Uterus (tissue), 4 donors: ENCODE measurements around the gene ZNF516. TPM values are rescaled to one million over a fixed set of nuclear protein-coding genes. Genes with fewer than 3 reads are reported as not detected.
A peak's percentile ranks its signal among the peaks of the same experiment; 100 is the strongest.

Experiments
- DNase-seq, 2 donors: peaks; one replicate each; pipeline ENCODE4 v3.0.0-alpha.2; 2019 to 2020
- H3K27ac ChIP-seq, 2 donors: fragments of 200-600 bp; sonication (generic); 1 replicate in 1 of 2; 2 replicates in 1 of 2; pipeline ENCODE4 v1.5.1; 2016 to 2018
- H3K27me3 ChIP-seq, 2 donors: fragments of 200-600 bp; sonication (generic); one replicate each; pipeline ENCODE4 v1.5.1; 2018 to 2019; ENCODE audit warnings: control low read depth in 1 of 2
- H3K36me3 ChIP-seq, 2 donors: fragments of 200-600 bp; sonication (generic); one replicate each; pipeline ENCODE4 v1.5.1; 2019; ENCODE audit warnings: control low read depth in 1 of 2
- H3K4me1 ChIP-seq, 2 donors: fragments of 200-600 bp; sonication (generic); one replicate each; pipeline ENCODE4 v1.5.1; 2018 to 2019; ENCODE audit warnings: control low read depth in 1 of 2
- H3K4me3 ChIP-seq, 2 donors: fragments of 200-600 bp; sonication (generic); 1 replicate in 1 of 2; 2 replicates in 1 of 2; pipeline ENCODE4 v1.5.1; 2018 to 2019; ENCODE audit warnings: mild to moderate bottlenecking in 1 of 2
- H3K9me3 ChIP-seq, 2 donors: fragments of 200-600 bp; sonication (generic); one replicate each; pipeline ENCODE4 v1.5.1; 2019; ENCODE audit warnings: control low read depth in 1 of 2
- CTCF ChIP-seq, 4 experiments: fragments of 200-600 bp in 2 of 4; fragments of 450-650 bp in 2 of 4; sonication (generic) in 2 of 4; IDR thresholded peaks; one replicate each; pipeline ENCODE4 v1.5.1; 2016 to 2019; ENCODE audit warnings: antibody characterized with exemption in 4 of 4, mild to moderate bottlenecking in 2 of 4, moderate library complexity in 1 of 4
- POLR2A ChIP-seq, 2 donors: fragments of 450-650 bp; IDR thresholded peaks; one replicate each; pipeline ENCODE4 v1.6.1; 2016; ENCODE audit warnings: antibody characterized with exemption in 2 of 2, mild to moderate bottlenecking in 1 of 2, moderate library complexity in 1 of 2
- intact Hi-C: fragments of 100-400 bp; cut with DNase I; formaldehyde crosslinking; loops from one replicate; pipeline ENCODE4 v1.15.1; 2023; ENCODE audit warnings: low total_unique reads
- total RNA-seq, 4 donors: library from RNA; depleted of rRNA in 3 of 4; stranded (reverse); fragments of >200 nt in 3 of 4; gene quantifications; one replicate each; pipeline versions ENCODE4 v1.1.0 to v1.2.4, GENCODE V29; 2014 to 2023
- donor health status: DM: yes; HTN: yes; CAD: no.

Gene ZNF516
- total RNA-seq, 4 donors from 2014 or later = 29.4 to 177 (median 65.7) TPM

DNA sequence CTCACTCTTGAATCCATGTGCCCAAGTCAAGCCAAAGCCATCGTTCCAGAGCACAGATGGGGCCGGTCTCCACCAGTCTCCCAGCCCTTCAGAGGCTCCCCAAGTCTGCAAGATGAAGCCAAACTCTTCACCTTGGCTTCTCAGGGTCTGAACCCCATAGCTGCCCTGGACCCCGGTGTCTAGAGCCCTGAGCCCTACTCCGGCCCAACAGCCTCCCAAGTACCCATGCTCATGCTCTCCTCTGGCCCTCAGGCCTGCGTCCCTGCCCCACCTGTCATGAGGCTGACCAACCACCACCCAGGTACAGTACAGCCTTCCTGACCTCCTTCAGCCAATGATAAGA is 46.0 kb downstream of the ZNF516 start:
- Histone ChIP-seq H3K27ac (peak overlapping the region; percentile 91 to 94), H3K4me1 (peaks cover 13 to 27% of the 10 kb centered on the region in 2 donors)

GRCh38 chr18:76448256-76449110 is 46.6 kb downstream of the ZNF516 start:
- Histone ChIP-seq H3K4me3 (no peak overlapping the region), H3K4me1 (peaks cover 13 to 27% of the 10 kb centered on the region in 2 donors), H3K27ac (peak overlapping the region; percentile 91 to 94), H3K36me3 (no peaks in the 10 kb centered on the region), H3K9me3 (no peaks in the 10 kb centered on the region), H3K27me3 (no peaks in the 10 kb centered on the region)
- intact Hi-C loops = no loop called here
- DNase-seq = no peak
- no peak for TF ChIP-seq CTCF (IDR thresholded peaks at IDR 0.05)
- no peak for TF ChIP-seq POLR2A (IDR thresholded peaks at IDR 0.05)

More for the DNA sequence above, 46.0 kb downstream of the ZNF516 start:
- H3K36me3 ChIP-seq = no peaks in the 10 kb centered on the region
- TF ChIP-seq POLR2A (IDR thresholded peaks at IDR 0.05) (no peak), CTCF (IDR thresholded peaks at IDR 0.05) (no peak)
- no peak overlapping the region for H3K4me3 ChIP-seq
- no peaks in the 10 kb centered on the region for H3K27me3 ChIP-seq
- no peak for DNase-seq
- H3K9me3 ChIP-seq = no peaks in the 10 kb centered on the region
- intact Hi-C loops = no loop called here

- peaks cover 13 to 26% of the 10 kb centered on the region in 2 donors for H3K4me1 ChIP-seq
- peak overlapping the region in 1 of 2 donors; percentile 33 for H3K4me3 ChIP-seq
- TF ChIP-seq POLR2A (IDR thresholded peaks at IDR 0.05) (no peak), CTCF (IDR thresholded peaks at IDR 0.05) (no peak)
- H3K36me3 ChIP-seq = no peaks in the 10 kb centered on the region
- no peaks in the 10 kb centered on the region for H3K9me3 ChIP-seq
- peak overlapping the region; percentile 91 to 94 for H3K27ac ChIP-seq
- intact Hi-C loops = no loop called here
- no peaks in the 10 kb centered on the region for H3K27me3 ChIP-seq
- DNase-seq = peak; percentile 68 to 75
Observed at GRCh38 chr18:76447258-76447890, 47.7 kb downstream of the ZNF516 start.

DNA sequence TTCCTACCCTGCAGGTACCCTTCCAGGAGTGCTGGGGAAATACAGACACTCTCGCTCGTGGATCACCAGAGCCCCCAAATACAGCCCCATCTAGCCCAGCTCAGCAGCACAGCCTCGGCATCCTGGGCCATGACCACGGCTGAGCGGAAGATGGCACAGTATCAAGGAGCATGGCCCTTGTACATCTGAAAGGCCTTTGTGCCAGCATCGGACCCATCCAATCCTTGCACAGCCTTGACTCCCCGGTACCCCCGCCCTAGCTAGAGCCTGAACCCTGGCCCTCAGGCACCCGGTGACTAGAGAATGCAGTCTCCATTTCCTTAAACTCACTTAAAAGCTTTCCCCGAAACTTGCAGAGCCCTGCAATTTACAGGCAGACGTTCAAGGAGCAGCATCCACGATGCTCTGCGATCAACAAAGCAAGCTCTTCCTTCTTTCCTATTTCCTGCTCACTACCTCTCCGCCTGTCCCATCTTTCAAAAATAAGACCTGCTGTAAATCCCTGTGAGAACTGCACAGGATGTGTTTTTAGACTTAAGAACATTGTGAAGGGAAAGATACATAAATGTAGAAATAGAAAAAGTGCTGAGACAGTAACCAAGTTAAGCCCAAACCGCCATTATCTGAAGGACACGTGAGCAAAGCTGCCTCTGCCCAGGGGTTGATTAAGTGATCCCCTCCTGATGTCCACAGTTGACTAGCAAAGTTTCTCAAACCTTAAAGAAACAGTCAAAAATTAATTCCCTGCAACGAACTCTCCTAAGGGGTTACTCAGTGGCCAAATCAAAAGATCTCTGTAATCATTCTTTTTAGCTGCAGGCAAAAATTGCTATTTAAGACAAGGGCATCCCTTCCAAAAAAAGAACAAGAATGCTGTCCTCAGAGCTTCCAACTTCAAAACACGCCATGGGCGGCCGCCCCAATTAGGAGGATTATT is 48.5 kb downstream of the ZNF516 start:
- no peaks in the 10 kb centered on the region for H3K9me3 ChIP-seq
- peak overlapping the region in 1 of 2 donors; percentile 33 for H3K4me3 ChIP-seq
- no peaks in the 10 kb centered on the region for H3K27me3 ChIP-seq
- intact Hi-C loops = no loop called here
- DNase-seq = no peak
- peak overlapping the region; percentile 91 to 94 for H3K27ac ChIP-seq
- H3K4me1 ChIP-seq = peaks cover 13 to 24% of the 10 kb centered on the region in 2 donors
- no peaks in the 10 kb centered on the region for H3K36me3 ChIP-seq
- TF ChIP-seq CTCF (IDR thresholded peaks at IDR 0.05) (no peak), POLR2A (IDR thresholded peaks at IDR 0.05) (no peak)
